HEK293 (cell line): Measurements from ENCODE around the gene CIB4.

Source experiments
- CTCF ChIA-PET: fragments of 350-600 bp; formaldehyde crosslinking; extraction: SDS; loops from one replicate; lab custom pipeline; 2021; ENCODE audit warnings: antibody characterized with exemption; lab: Yijun Ruan, JAX
- POLR2A ChIA-PET: fragments of 300-600 bp; formaldehyde crosslinking; extraction: SDS; loops from one replicate; lab custom pipeline; 2020; ENCODE audit warnings: antibody characterized with exemption, inconsistent platforms; lab: Yijun Ruan, JAX
- H3K27ac ChIP-seq: fragments of 200-500 bp; sonication (Bioruptor generic); 2 replicates; pipeline ENCODE4 v1.5.1; 2014; ENCODE audit warnings: low read depth, low read length, control low read depth, inconsistent platforms; ENCODE audit errors: extremely low read depth
- H3K36me3 ChIP-seq, 2 experiments: fragments of 200-500 bp in 1 of 2; sonication (Bioruptor generic) in 1 of 2; 1 replicate in 1 of 2; 2 replicates in 1 of 2; pipeline ENCODE4 v1.5.1; 2014 to 2017; ENCODE audit warnings: inconsistent platforms in 2 of 2, low read length in 2 of 2; ENCODE audit not compliant: control insufficient read depth in 2 of 2, insufficient read depth in 1 of 2
- H3K4me1 ChIP-seq: fragments of 200-500 bp; sonication (Bioruptor generic); 2 replicates; pipeline ENCODE4 v1.5.1; 2014; ENCODE audit warnings: mild to moderate bottlenecking, low read length, inconsistent platforms; ENCODE audit not compliant: control insufficient read depth, insufficient read depth
- H3K4me3 ChIP-seq: 2 replicates; pipeline ENCODE4 v1.5.1; 2011; ENCODE audit warnings: low read depth, mild to moderate bottlenecking, control low read depth, low read length, moderate library complexity
- H3K9me3 ChIP-seq: fragments of 200-500 bp; sonication (Bioruptor generic); 2 replicates; pipeline ENCODE4 v1.5.1; 2014; ENCODE audit warnings: low read depth, low read length, inconsistent platforms; ENCODE audit not compliant: control insufficient read depth, insufficient read depth
- GLIS1 ChIP-seq: fragments of 450-650 bp; formaldehyde crosslinking; IDR thresholded peaks from 2 replicates; pipeline ENCODE4 v1.5.1; 2016; ENCODE audit warnings: missing biosample characterization, missing genetic modification characterization
- MYNN ChIP-seq: fragments of 450-650 bp; formaldehyde crosslinking; IDR thresholded peaks from 2 replicates; pipeline ENCODE4 v1.5.1; 2016; ENCODE audit warnings: missing biosample characterization, missing genetic modification characterization, borderline replicate concordance
- SALL2 ChIP-seq: fragments of 450-650 bp; formaldehyde crosslinking; IDR thresholded peaks from 2 replicates; pipeline ENCODE4 v1.5.0; 2017; ENCODE audit warnings: missing biosample characterization, mild to moderate bottlenecking, missing genetic modification characterization, borderline replicate concordance
- ZBTB1 ChIP-seq: fragments of 450-650 bp; formaldehyde crosslinking; IDR thresholded peaks from 2 replicates; pipeline ENCODE4 v1.5.1; 2016; ENCODE audit warnings: missing biosample characterization, missing genetic modification characterization
- ZBTB8A ChIP-seq: fragments of 450-650 bp; formaldehyde crosslinking; IDR thresholded peaks from 2 replicates; pipeline ENCODE4 v1.5.1; 2016; ENCODE audit warnings: missing biosample characterization, missing genetic modification characterization
- ZNF132 ChIP-seq: fragments of 450-650 bp; formaldehyde crosslinking; IDR thresholded peaks from 2 replicates; pipeline ENCODE4 v1.5.1; 2017; ENCODE audit warnings: missing biosample characterization, missing genetic modification characterization, borderline replicate concordance
- ZNF19 ChIP-seq: fragments of 450-650 bp; formaldehyde crosslinking; IDR thresholded peaks from 2 replicates; pipeline ENCODE4; 2016; ENCODE audit warnings: missing biosample characterization, missing genetic modification characterization, low read depth
- ZNF202 ChIP-seq: fragments of 450-650 bp; formaldehyde crosslinking; IDR thresholded peaks from 2 replicates; pipeline ENCODE4 v1.5.1; 2016; ENCODE audit warnings: missing biosample characterization, missing genetic modification characterization, borderline replicate concordance
- ZNF221 ChIP-seq: fragments of 450-650 bp; formaldehyde crosslinking; IDR thresholded peaks from 2 replicates; pipeline ENCODE4 v1.5.1; 2017; ENCODE audit warnings: missing biosample characterization, missing genetic modification characterization, borderline replicate concordance
- ZNF239 ChIP-seq: fragments of 450-650 bp; formaldehyde crosslinking; IDR thresholded peaks from 2 replicates; pipeline ENCODE4 v1.5.1; 2016; ENCODE audit warnings: missing biosample characterization, missing genetic modification characterization
- ZNF280D ChIP-seq: fragments of 450-650 bp; formaldehyde crosslinking; IDR thresholded peaks from 2 replicates; pipeline ENCODE4 v1.5.1; 2016; ENCODE audit warnings: missing biosample characterization, missing genetic modification characterization
- ZNF354C ChIP-seq: fragments of 450-650 bp; formaldehyde crosslinking; IDR thresholded peaks from 2 replicates; pipeline ENCODE4 v1.5.1; 2016; ENCODE audit warnings: missing biosample characterization, missing genetic modification characterization, low read depth, borderline replicate concordance
- ZNF426 ChIP-seq: fragments of 450-650 bp; formaldehyde crosslinking; IDR thresholded peaks from 2 replicates; pipeline ENCODE4 v1.5.1; 2017; ENCODE audit warnings: missing biosample characterization, missing genetic modification characterization, mild to moderate bottlenecking, inconsistent platforms, moderate library complexity
- ZNF501 ChIP-seq: fragments of 450-650 bp; formaldehyde crosslinking; IDR thresholded peaks from 2 replicates; pipeline ENCODE4 v1.5.1; 2016; ENCODE audit warnings: missing biosample characterization, missing genetic modification characterization
- ZNF558 ChIP-seq: fragments of 450-650 bp; formaldehyde crosslinking; IDR thresholded peaks from 2 replicates; pipeline ENCODE4 v1.5.1; 2016; ENCODE audit warnings: missing biosample characterization, missing genetic modification characterization
- ZNF561 ChIP-seq: fragments of 450-650 bp; IDR thresholded peaks from 2 replicates; pipeline ENCODE4 v1.5.1; 2018; ENCODE audit warnings: missing biosample characterization, missing genetic modification characterization, borderline replicate concordance
- ZNF585B ChIP-seq: fragments of 450-650 bp; formaldehyde crosslinking; IDR thresholded peaks from 2 replicates; pipeline ENCODE4 v1.5.1; 2016; ENCODE audit warnings: missing biosample characterization, missing genetic modification characterization
- ZNF623 ChIP-seq: fragments of 450-650 bp; formaldehyde crosslinking; IDR thresholded peaks from 2 replicates; pipeline ENCODE4 v1.5.1; 2016; ENCODE audit warnings: missing biosample characterization, missing genetic modification characterization

The CIB4 gene

GRCh38 chr2:26583381-26583911 lies 57.7 kb downstream of the CIB4 start (continued):
- TF ChIP-seq ZNF623 (tag by site-specific recombination) (no peak), ZNF426 (tag by site-specific recombination) (no peak), ZNF501 (tag by site-specific recombination) (no peak), ZNF561 (tag by site-specific recombination) (no peak), ZNF239 (tag by site-specific recombination) (no peak), GLIS1 (tag by site-specific recombination) (no peak), ZNF280D (tag by site-specific recombination) (no peak), ZNF19 (no peak)

- Histone ChIP-seq H3K4me1 (no peaks in the 10 kb centered on the region), H3K4me3 (no peak overlapping the region), H3K27ac (no peak overlapping the region), H3K9me3 (no peaks in the 10 kb centered on the region)
- POLR2A ChIA-PET = no interaction called here
- no peak for TF ChIP-seq ZNF202 (tag by site-specific recombination)
- TF ChIP-seq, all 188 proteins: peak for 0
- no peaks in the 10 kb centered on the region for H3K36me3 ChIP-seq
- CTCF ChIA-PET = no interaction called here
Observed at GRCh38 chr2:26582890-26583289, 58.3 kb downstream of the CIB4 start.

GRCh38 chr2:26581991-26582842 lies 58.9 kb downstream of the CIB4 start:
- H3K4me3 ChIP-seq = no peak overlapping the region
- CTCF ChIA-PET = interaction anchor here (1.2 kb wide), 1 partner anchor 163 kb away, joined by 8 read pairs; no protein-coding TSS in a partner anchor
- no peaks in the 10 kb centered on the region for H3K9me3 ChIP-seq
- POLR2A ChIA-PET = no interaction called here
- no peaks in the 10 kb centered on the region for H3K4me1 ChIP-seq
- H3K27ac ChIP-seq = no peak overlapping the region
- TF ChIP-seq ZNF585B (tag by site-specific recombination) = no peak
- no peak for TF ChIP-seq ZNF221
- no peak for TF ChIP-seq ZNF354C (tag by site-specific recombination)
- TF ChIP-seq ZBTB1 (tag by site-specific recombination) = no peak
- no peak for TF ChIP-seq SALL2 (tag by site-specific recombination)
- no peak for TF ChIP-seq ZNF558 (tag by site-specific recombination)
- no peak for TF ChIP-seq ZNF132 (tag by site-specific recombination)
- TF ChIP-seq MYNN = no peak
- no peak for TF ChIP-seq ZBTB8A (tag by site-specific recombination)
- H3K36me3 ChIP-seq = no peaks in the 10 kb centered on the region
